Ramos (cell line): ENCODE data around the gene TBC1D1.

Experiments
- in situ Hi-C: fragments of 300-500 bp; cut with MboI; formaldehyde crosslinking; loops from one replicate; pipeline ENCODE4 v1.14.3; 2022; ENCODE audit warnings: low sequenced_read_pairs; ENCODE audit not compliant: unreplicated experiment

Gene TBC1D1

DNA sequence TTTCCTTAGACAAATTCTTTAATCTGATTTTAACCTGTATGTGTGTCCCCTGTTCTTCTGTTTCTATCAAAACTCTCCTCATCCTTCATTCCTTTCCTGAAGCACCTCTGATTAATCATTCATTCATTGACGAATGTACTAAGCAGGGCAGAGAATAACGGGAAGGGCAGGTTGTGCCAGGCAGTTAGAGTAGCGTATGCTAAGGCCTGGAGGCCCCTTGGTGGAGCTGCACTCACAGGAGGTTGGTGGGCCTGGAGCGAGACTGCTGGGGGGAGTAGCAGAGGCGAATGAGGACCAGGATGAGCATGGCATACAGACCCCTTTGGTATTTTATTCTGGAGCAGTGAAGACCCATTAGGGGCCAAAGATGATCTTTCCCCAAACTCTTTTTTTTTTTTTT is 91.9 kb downstream of the TBC1D1 start:
- in situ Hi-C loops, result loop anchor here (25.0 kb wide), 2 partner anchors 1055 to 1180 kb away; partner anchors contain the start of gene TMEM156

DNA sequence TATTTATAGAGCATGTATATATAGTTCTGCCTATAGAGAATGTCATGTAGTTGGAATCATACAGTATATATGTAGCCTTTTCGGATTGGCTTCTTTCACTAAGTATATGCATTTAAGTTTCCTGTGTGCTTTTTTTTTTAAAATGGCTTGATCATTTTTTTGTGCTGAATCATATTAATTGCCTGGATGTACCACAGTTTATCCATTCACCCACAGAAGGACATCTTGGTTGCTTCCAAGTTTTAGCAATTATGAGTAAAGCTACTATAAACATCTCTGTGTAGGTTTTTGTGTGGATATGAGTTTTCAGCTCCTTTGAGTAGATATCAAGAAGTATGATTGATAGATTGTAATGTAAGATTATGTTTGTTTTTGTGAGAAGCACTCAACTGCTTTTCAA is 93.1 kb downstream of the TBC1D1 start:
- in situ Hi-C loops, result loop anchor here (25.0 kb wide), 2 partner anchors 1053 to 1178 kb away; partner anchors contain the start of gene TMEM156

DNA sequence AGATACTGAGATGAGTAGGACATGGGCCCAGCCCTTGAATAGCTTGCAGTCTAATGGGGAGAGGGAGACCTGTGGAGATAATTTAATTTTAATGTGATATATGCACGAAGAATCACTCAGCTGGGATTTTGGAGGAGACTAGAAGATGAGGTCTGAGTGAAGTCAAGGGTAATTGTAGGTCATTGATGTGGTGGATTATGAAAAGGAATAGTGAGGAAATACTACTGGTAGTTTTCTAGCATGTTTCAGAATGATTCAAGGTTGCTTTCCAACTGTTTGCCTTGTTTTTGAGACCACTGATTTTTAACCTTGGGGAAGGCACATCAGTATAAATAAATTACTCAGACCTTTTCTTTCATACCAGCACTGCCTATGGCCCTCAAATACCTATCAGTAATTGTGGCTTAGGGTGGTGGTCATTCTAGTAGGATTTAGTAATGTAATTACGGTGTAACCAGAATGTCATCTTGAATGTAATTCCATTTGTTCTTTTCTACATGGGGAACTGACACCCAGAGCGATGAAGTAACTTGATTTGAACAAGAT is 94.9 kb downstream of the TBC1D1 start:
- in situ Hi-C loops, result loop anchor here (25.0 kb wide), 2 partner anchors 1051 to 1176 kb away; partner anchors contain the start of gene TMEM156

DNA sequence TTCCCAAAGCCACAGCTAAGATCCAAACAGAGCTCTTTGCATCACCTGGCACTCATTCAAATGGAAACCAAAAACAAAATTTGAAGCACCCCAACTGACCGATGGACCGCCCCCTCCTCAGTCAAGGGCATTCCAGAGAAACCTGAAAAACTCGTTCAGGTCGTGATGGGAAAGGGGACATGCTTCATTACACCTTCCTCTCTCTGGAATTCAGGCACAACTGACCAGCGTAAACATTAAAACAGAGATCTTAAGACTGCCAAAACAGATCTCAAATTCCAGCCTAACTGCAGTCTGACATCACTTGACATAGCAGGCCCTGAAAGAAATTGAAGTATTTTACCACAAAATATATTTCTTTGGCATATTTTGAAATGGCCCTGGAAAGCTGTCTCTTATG is 97.8 kb downstream of the TBC1D1 start:
- in situ Hi-C loops, result loop anchor here (25.0 kb wide), 2 partner anchors 1049 to 1174 kb away; partner anchors contain the start of gene TMEM156

DNA sequence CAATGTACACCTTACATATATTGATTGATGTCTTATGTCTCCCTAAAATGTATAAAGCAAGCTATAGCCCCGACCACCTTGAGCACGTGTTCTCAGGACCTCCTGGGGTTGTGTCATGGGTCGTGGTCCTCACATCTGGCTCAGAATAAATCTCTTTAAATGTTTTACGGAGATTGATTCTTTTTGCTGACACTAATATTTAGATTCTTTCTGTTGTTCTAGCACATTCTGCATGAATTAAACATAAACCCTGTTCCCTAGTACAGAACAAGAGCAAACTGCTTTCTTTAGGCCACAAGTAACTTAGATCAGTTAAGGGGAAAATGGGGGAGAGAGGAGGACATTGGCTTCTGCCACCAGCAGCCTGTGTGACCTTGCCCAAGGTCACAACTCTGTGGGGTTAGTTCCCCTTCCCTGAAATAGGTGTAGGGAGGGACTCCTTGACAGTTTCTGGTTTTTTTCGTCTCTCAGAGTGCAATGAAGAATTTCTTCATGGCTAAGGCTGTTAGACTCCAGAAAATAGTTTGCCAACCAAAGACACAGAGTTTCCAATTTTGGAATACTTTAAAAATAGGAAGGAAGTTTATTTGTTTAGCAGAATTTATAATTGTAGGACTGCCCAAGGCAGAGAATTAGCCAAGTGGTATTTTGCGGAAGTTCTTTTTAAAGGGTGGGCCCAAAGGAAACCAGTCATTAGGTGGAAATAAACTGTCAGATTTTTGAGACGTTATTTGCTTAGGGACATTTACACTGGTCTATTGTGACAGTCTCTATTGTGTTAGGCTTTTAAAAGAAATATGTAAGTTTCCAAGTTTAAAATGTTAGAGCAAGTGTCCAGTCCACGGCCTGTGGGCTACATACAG is 98.7 kb downstream of the TBC1D1 start:
- in situ Hi-C loops, result loop anchor here (10.0 to 25.0 kb wide), 3 partner anchors 315 to 1173 kb away; partner anchors contain the start of gene TMEM156

DNA sequence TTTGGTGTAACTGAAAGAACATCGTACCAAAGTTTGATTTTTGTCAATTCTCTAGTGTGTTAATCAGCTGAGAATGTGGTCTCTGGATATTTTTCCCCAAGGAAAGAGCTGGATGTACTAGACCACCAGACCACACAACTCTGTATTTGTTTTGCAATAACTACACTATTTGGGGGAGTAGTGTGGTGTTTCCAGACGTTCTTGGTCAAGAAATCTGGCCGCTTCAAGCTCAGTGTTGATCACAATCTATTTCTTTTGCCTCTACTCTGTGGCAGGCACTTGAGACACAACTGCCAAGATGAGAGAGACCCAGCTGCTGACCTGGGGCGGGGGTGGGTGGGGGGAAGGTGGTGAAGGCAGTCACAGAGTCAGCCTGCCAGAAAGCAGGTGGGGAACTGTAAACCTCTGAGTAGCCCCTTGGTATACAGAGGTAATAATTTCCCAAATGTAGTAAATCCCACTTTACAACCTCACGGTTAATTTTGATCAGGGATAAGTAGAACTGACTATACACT is 99.9 kb downstream of the TBC1D1 start:
- in situ Hi-C loops, result loop anchor here (10.0 to 25.0 kb wide), 3 partner anchors 316 to 1172 kb away; partner anchors contain the start of gene TMEM156

DNA sequence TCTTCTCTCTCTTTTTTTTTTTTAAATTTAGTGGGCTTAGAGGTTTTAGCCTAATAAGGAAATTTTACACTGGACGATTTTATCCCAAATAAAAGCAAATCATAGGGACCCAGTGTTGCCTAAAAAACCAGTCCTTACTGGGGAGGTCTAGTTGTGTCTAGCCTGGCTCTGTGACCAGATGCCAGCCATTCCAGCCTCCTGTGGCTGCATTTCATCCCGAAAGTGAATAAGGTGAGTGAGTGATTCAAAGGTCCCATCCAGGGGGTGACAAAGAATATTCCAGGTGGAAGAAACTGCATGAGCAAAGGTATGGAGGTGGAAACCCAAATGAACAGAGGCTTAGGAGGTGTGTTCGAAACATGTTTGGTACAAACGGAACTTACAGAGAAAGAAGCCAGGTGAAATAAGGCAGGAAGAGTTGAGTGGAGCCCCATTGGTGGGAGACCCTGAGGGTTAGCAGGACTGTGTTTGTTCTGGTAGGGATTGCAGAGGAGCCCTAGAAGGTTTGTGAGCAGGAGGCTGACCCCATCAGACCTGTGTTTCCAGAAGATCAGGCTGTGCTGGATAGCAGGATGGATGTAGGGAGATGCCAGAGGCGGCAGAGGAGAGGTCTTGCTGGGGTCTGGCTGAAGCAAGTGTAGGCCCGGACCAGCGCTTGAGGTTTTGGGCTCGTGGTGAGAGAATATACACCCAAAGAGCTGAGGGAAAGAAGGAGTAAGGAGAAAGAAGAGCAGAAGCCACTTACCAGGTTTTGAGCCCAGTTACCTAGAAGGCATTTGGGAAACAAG is 100.9 kb downstream of the TBC1D1 start:
- in situ Hi-C loops, result loop anchor here (10.0 to 25.0 kb wide), 3 partner anchors 317 to 1170 kb away; partner anchors contain the start of gene TMEM156

DNA sequence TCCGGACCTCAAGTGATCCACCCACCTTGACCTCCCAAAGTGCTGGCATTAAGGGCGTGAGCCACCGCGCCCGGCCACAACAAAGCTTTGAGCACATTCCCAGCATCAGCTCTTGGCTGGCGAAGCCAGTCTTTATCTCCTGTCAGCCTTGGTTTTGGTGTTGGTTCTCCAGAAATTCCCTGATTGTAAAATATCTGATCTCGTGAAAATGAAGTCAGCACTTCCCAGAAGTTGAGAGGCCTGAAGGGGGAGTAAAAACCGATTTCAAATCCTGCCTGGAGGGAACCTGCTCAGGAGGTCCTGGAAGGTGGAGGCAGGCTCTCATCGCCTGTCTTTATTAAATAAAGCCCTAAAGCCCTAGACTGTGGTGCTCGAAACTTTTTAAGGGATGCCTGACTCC is 102.9 kb downstream of the TBC1D1 start:
- in situ Hi-C loops, result loop anchor here (10.0 to 25.0 kb wide), 3 partner anchors 319 to 1168 kb away; partner anchors contain the start of gene TMEM156

DNA sequence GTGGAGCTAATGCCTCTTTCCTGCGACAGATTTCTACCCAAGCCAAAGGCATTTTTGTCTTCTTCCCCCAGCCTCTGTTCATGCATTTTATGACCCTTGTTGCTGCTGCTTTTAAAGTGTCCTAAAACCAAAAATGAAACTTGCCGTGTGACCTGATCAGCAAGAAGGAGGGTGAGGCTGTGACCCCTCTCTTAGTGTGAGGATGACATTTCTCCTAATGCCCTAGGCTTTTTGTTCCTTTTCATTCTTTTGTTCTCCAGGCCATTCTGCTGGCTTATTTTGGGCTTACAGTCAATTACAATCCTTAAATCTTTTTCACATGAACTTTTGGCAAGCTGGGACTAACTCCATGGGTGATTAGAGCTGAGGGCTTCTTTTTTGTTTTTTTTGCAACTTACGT is 103.7 kb downstream of the TBC1D1 start:
- in situ Hi-C loops, result loop anchor here (10.0 to 25.0 kb wide), 3 partner anchors 320 to 1168 kb away; partner anchors contain the start of gene TMEM156

DNA sequence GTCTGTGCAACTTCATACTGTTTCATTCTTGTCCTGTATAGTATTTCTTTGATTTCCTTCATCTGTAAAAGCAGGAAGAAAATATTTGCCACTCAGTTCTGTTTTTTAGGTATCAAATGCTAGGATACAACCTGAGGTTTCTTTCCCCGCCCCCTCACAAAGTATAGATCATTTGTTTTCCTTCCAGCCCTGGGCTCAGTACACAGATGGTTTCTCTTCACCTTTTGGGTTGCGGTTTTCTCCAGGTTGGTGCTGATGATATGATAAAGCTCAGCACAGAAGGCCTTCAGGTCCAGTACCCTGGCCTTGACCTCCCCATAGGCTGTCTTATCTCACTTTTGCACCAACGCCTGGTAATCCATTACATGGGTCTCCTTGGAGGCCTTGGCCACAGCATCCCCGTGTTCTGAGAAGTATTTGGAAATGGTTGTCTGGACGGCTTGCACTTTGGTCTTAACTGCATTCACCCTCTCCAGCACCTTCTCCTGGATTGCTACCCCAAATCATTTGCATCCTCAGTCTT is 104.5 kb downstream of the TBC1D1 start:
- in situ Hi-C loops, result loop anchor here (10.0 to 25.0 kb wide), 3 partner anchors 321 to 1167 kb away; partner anchors contain the start of gene TMEM156

DNA sequence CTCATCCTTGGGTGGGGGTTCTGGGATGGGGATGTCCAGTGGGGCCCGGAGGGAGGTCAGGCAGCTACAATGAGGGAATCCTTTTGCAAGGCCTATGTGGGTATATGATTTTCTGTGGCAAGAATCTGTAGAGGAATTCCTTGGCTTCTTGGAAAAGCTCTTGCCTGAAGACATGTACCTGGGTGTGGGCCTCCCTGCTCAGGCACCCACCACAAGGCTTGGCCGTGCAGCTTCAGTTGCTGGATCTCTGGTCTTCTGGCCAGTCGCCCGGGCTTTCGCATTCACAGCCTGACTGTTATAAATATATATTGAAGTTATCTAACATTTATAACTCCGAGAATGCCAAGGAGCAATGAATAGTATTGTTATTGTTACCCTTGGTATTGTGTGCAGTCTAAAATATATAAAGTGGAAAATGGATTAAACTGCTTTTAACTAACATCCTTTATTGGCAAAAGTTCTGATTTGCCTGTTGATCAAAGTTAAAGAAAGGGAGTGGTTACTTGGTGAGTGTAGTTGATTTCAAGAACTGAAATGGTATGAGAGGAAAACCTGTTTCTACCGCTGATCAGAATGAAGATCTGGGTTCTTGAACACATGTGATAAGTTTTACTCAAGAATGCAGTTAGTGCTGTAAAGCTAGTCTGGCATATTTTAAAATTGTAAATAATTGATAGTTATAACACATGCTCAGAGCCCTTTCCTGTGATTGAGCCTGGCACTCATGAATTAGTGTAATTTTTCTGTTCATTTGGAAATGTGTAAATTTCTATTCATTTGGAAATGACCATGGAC is 105.3 kb downstream of the TBC1D1 start:
- in situ Hi-C loops, result loop anchor here (10.0 to 25.0 kb wide), 3 partner anchors 321 to 1166 kb away; partner anchors contain the start of gene TMEM156

DNA sequence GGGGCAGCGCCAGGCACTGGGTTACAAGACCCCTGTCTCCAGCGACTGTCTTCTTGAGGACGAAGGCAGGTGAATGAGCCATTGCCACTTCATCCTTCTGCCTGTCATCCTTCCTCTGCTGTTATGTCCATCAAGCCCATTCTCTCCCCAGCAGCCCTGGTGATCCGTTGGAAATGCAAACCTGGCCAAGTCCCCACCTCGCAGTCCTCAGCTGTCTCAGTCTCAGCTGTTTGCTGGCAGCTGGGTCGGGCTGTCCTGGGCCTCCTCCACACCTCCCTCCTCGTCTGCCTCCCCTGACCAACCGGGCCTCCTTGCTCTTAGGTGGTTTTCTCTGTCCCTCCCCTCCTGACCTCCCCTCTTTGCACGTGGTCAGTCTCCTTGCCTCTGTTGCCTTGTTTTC is 107.3 kb downstream of the TBC1D1 start:
- in situ Hi-C loops, result loop anchor here (10.0 to 25.0 kb wide), 3 partner anchors 323 to 1164 kb away; partner anchors contain the start of gene TMEM156

DNA sequence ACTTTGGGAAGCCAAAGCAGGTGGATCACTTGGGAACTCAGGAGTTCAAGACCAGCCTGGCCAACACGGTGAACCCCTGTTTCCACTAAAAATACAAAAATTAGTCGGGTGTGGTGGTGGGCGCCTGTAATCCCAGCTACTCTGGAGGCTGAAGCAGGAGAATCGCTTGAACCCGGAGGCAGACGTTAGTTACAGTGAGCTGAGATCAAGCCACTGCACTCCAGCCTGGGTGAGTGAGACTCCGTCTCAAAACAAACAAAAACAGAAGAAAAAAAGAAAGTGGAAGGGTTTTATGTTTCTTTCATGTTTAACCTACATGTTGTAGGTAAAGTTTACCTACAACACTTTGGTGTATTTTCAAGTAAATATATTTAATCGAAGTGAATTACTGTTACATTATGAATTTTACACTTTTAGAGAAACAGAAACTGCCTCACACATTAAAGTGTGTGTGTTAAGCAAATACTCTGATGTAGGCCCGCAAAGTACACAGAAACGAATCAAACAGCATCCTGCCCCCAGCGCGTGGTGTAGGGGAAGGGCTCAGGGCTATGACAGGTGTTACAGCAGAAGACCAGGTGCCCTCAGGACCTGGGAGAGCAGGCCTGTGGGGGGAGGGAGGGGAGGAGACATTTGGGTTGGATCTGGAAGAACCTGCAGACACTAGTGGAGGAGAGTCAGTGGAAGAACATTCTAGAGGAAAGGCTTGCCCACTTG is 108.3 kb downstream of the TBC1D1 start:
- in situ Hi-C loops, result loop anchor here (10.0 to 25.0 kb wide), 3 partner anchors 324 to 1163 kb away; partner anchors contain the start of gene TMEM156

DNA sequence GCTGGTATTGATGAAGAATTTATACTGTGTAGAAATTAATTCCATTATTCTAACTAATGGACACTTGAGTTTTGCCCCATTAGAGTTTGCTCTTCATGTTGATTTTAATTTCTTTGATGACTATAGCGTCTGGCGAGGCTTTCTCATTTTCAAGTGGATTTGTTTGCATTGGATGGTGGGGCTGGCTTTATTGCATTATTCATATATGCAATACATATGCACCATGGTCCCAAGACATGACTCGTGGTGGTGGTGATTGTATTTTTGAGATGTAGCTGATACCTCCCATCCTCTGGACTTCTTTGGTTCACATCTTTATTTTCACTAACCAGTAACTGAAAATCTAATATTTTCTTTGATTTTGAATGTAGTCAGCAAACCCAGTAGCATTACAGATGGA is 109.1 kb downstream of the TBC1D1 start:
- in situ Hi-C loops, result loop anchor here (10.0 to 25.0 kb wide), 3 partner anchors 325 to 1162 kb away; partner anchors contain the start of gene TMEM156

DNA sequence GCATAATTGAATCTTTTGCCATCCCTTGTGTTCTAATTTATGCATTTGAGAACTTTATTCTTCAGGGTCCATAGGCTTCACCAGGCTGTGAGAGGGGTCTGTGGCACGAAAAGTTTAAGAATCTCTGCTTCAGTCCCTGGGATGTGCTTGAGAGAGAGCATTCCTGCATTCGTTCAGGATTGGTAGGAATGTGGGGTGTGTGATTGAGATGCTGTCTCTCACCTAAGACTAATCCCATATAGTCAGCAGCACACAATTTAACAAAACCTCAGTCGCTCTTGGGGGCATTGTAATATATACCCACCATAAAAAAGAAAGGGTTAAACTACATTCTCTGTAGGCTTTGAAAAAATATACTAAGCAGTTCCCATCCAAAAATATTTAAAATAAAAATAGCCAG is 111.0 kb downstream of the TBC1D1 start:
- in situ Hi-C loops, result no loop called here

DNA sequence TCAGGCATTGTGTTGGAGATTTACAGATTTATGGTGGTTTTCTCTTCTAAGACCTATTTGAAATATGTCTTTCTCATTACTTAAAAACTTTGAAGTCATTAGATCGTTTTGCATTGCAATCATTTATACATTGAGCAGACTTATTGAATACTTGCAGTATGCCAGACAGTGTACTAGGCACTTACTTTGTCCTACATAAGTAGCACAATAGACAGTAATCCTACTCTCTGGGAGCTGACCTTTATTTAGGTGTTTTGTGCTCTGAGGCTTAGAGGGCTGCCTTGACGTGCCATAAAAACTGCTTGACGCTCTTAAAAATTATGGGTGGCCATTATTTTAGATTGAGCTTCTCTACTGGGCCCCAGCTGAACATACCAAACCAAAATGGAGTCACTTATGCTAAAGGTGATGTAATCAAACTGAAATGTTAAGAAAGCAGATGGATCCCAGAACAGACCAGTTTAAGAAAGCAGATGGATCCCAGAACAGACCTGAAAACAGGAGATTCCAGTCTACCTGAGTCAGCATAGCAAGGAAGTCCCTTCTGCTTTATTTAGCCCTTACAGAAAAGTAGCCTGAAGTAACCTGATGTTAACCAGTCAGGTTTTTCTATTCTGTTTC is 111.7 kb downstream of the TBC1D1 start:
- in situ Hi-C loops, result no loop called here

DNA sequence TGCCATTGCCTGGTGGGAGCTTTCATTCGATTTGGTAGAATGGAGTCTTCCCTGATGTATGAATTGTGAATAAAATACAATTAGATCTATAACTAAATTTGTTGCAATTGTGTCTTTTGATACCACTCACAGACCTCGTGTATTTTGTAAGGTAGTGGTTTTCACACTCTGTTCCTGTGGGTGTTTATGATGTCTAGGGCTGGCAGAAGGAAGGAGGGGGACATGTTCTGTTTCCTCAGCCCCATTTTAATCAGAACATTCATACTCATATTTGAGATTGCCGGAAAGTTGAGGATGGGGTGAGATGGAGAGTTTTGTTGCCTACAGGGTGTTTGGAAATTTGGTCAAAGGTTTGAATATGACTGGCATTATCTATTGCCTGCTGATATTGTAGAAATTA is 112.2 kb downstream of the TBC1D1 start:
- in situ Hi-C loops, result no loop called here
